Measurements from ENCODE around the gene ASPA. TPM values are rescaled to one million over a fixed set of nuclear protein-coding genes. Genes with fewer than 3 reads are reported as not detected.

The ASPA gene
- total and polyA plus RNA-seq, 2 donors from 2014 or later = 5.1 to 24.2 TPM

DNA sequence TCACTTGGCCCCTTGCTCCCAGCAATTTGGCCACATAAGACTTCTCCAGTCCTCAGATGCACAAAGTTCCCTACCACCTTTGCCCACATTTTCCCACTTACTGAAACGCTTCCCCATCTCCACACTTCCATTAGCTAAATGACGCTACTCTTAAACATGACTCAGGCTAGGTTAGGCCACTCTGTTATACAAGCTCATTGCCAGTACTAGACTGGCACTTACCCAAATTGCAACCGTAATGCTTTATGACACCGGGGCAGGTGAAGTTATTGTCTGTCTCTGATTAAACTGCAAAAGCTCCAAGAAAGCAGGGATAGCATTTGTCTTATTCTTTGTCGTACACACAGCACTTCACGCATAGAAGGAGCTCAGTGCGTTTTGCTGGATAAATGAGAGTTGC, 29.2 kb downstream of the ASPA start:
- peaks cover 0 to 3% (median 0%) of the 10 kb centered on the region in 3 donors for H3K9me3 ChIP-seq (ENCODE audit: control insufficient read depth in 2 of 3, insufficient read depth in 1 of 3, low read length in 3 of 3)
- TF ChIP-seq, protein P1, sequence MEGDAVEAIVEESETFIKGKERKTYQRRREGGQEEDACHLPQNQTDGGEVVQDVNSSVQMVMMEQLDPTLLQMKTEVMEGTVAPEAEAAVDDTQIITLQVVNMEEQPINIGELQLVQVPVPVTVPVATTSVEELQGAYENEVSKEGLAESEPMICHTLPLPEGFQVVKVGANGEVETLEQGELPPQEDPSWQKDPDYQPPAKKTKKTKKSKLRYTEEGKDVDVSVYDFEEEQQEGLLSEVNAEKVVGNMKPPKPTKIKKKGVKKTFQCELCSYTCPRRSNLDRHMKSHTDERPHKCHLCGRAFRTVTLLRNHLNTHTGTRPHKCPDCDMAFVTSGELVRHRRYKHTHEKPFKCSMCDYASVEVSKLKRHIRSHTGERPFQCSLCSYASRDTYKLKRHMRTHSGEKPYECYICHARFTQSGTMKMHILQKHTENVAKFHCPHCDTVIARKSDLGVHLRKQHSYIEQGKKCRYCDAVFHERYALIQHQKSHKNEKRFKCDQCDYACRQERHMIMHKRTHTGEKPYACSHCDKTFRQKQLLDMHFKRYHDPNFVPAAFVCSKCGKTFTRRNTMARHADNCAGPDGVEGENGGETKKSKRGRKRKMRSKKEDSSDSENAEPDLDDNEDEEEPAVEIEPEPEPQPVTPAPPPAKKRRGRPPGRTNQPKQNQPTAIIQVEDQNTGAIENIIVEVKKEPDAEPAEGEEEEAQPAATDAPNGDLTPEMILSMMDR (IDR thresholded peaks at IDR 0.05; ENCODE audit: borderline replicate concordance, extremely low read depth, insufficient read depth) = no peak
- no peaks in the 10 kb centered on the region for H3K36me3 ChIP-seq (ENCODE audit: control insufficient read depth in 2 of 3, insufficient read depth in 3 of 3, low read length in 3 of 3)
- H3K4me1 ChIP-seq (ENCODE audit: control insufficient read depth in 2 of 3, insufficient read depth in 2 of 3, low read depth in 1 of 3, low read length in 3 of 3) = no peaks in the 10 kb centered on the region
- H3K9ac ChIP-seq (ENCODE audit: low read length in 3 of 3) = no peak overlapping the region
- intact Hi-C loops (cut with DNase I) = no loop called here
- DNase-seq (no peak), FAIRE-seq (no peak)
- H3K27me3 ChIP-seq (ENCODE audit: control insufficient read depth, insufficient read depth, low read length) = no peaks in the 10 kb centered on the region
- H3K4me3 ChIP-seq (ENCODE audit: low read length in 3 of 3) = no peak overlapping the region
- no peak overlapping the region for H3K27ac ChIP-seq (ENCODE audit: low read depth in 2 of 2, low read length in 2 of 2)

DNA sequence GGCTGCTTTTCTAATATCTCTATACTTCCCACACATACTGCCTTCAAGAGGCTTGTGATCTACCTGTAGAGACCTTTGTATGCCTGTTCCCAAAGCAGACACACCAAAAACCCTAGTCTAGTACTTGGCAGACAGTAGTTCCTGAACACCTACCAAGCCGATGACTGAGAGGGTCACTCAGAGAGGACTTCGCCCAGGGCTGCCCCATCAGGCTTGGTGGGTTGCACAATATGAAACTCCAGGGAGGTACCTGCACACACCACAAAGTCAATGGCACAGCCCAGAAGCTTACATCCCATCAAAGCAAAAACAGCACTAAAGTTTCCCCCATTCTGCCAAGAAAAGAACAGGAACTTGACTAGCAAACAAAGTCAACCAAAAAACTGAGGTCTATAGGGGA, 30.3 kb downstream of the ASPA start:
- no peak for DNase-seq
- FAIRE-seq = no peak
- TF ChIP-seq, protein P1 (IDR thresholded peaks at IDR 0.05; ENCODE audit: borderline replicate concordance, extremely low read depth, insufficient read depth) = no peak
- Histone ChIP-seq H3K9me3 (ENCODE audit: control insufficient read depth in 2 of 3, insufficient read depth in 1 of 3, low read length in 3 of 3) (peaks cover 0 to 3% (median 0%) of the 10 kb centered on the region in 3 donors), H3K27me3 (ENCODE audit: control insufficient read depth, insufficient read depth, low read length) (no peaks in the 10 kb centered on the region), H3K4me1 (ENCODE audit: control insufficient read depth in 2 of 3, insufficient read depth in 2 of 3, low read depth in 1 of 3, low read length in 3 of 3) (no peaks in the 10 kb centered on the region), H3K36me3 (ENCODE audit: control insufficient read depth in 2 of 3, insufficient read depth in 3 of 3, low read length in 3 of 3) (no peaks in the 10 kb centered on the region), H3K27ac (ENCODE audit: low read depth in 2 of 2, low read length in 2 of 2) (no peak overlapping the region), H3K4me3 (ENCODE audit: low read length in 3 of 3) (no peak overlapping the region), H3K9ac (ENCODE audit: low read length in 3 of 3) (no peak overlapping the region)
- intact Hi-C loops (cut with DNase I) = no loop called here

DNA sequence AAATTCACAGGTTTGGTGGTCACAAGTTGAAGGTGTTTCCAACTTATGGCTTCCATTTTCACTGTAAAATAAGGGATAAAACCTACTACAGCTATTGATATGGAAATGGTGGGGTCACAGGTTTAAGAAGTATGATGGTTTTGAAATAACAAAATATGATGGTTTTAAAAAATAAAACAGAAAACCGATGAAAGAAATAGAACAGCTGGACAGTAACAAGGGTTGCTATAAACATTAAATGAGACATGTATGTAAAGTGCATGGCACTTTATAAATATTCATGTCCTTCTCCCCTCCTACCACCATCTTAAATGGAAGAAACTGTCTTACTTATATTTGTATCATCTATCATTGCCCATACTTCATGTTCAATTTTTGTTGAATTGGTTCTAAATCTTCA, 31.3 kb downstream of the ASPA start:
- no peak overlapping the region for H3K9ac ChIP-seq (ENCODE audit: low read length in 3 of 3)
- H3K4me3 ChIP-seq (ENCODE audit: low read length in 3 of 3) = no peak overlapping the region
- peaks cover 0 to 3% (median 0%) of the 10 kb centered on the region in 3 donors for H3K9me3 ChIP-seq (ENCODE audit: control insufficient read depth in 2 of 3, insufficient read depth in 1 of 3, low read length in 3 of 3)
- intact Hi-C loops (cut with DNase I) = no loop called here
- no peaks in the 10 kb centered on the region for H3K27me3 ChIP-seq (ENCODE audit: control insufficient read depth, insufficient read depth, low read length)
- DNase-seq = no peak
- no peak overlapping the region for H3K27ac ChIP-seq (ENCODE audit: low read depth in 2 of 2, low read length in 2 of 2)
- no peak for FAIRE-seq
- no peaks in the 10 kb centered on the region for H3K36me3 ChIP-seq (ENCODE audit: control insufficient read depth in 2 of 3, insufficient read depth in 3 of 3, low read length in 3 of 3)
- TF ChIP-seq, protein P1 (IDR thresholded peaks at IDR 0.05; ENCODE audit: borderline replicate concordance, extremely low read depth, insufficient read depth) = no peak
- H3K4me1 ChIP-seq (ENCODE audit: control insufficient read depth in 2 of 3, insufficient read depth in 2 of 3, low read depth in 1 of 3, low read length in 3 of 3) = no peaks in the 10 kb centered on the region

GRCh38 chr17:3507869-3508268, 32.1 kb downstream of the ASPA start:
- no peak for FAIRE-seq
- intact Hi-C loops (cut with DNase I) = no loop called here
- H3K27me3 ChIP-seq (ENCODE audit: control insufficient read depth, insufficient read depth, low read length) = no peaks in the 10 kb centered on the region

More at GRCh38 chr17:3507869-3508268, 32.1 kb downstream of the ASPA start:
- Histone ChIP-seq H3K9me3 (ENCODE audit: control insufficient read depth in 2 of 3, insufficient read depth in 1 of 3, low read length in 3 of 3) (peaks cover 0 to 3% (median 0%) of the 10 kb centered on the region in 3 donors), H3K36me3 (ENCODE audit: control insufficient read depth in 2 of 3, insufficient read depth in 3 of 3, low read length in 3 of 3) (no peaks in the 10 kb centered on the region), H3K9ac (ENCODE audit: low read length in 3 of 3) (no peak overlapping the region), H3K4me1 (ENCODE audit: control insufficient read depth in 2 of 3, insufficient read depth in 2 of 3, low read depth in 1 of 3, low read length in 3 of 3) (no peaks in the 10 kb centered on the region), H3K27ac (ENCODE audit: low read depth in 2 of 2, low read length in 2 of 2) (no peak overlapping the region), H3K4me3 (ENCODE audit: low read length in 3 of 3) (no peak overlapping the region)
- TF ChIP-seq, protein P1 (IDR thresholded peaks at IDR 0.05; ENCODE audit: borderline replicate concordance, extremely low read depth, insufficient read depth) = no peak
- DNase-seq = no peak

All from kidney (tissue), 14 donors.